HepG2 (cell line): ENCODE data around the gene CRYGA. TPM values are rescaled to one million over a fixed set of nuclear protein-coding genes. Genes with fewer than 3 reads are reported as not detected.

Experiments used
- ATAC-seq: fragments of 200-7000 bp; cut with Tn5 transposase; 3 replicates; pipeline ENCODE4 v1.9.1; 2020; ENCODE audit warnings: mild to moderate bottlenecking, moderate library complexity
- BruUV-seq: library from RNA; stranded (reverse); fragments of 400-500 nt; replicated peaks from 2 replicates; lab custom pipeline; 2021; lab: Mats Ljungman, UMichigan
- CTCF ChIA-PET: fragments of 300-600 bp; formaldehyde crosslinking; extraction: SDS; loops from one replicate; lab custom pipeline; 2021; ENCODE audit warnings: low total read pairs, inconsistent platforms, low intra/inter-chr PET ratio; lab: Yijun Ruan, JAX
- POLR2A ChIA-PET: fragments of 350-600 bp; sonication (Branson Sonifier 250); formaldehyde crosslinking; loops from one replicate; lab custom pipeline; 2020; ENCODE audit warnings: antibody characterized with exemption, inconsistent platforms; lab: Yijun Ruan, JAX
- DNase-seq: peaks from one replicate; pipeline ENCODE4 v3.0.0-alpha.2; 2015; ENCODE audit warnings: low spot score
- FAIRE-seq: peaks from 3 replicates; lab custom pipeline; 2011; peaks lifted over from hg19 to GRCh38; lab: Jason Lieb, UNC
- H2AFZ ChIP-seq: one replicate; pipeline ENCODE4 v1.6.1; 2011; ENCODE audit warnings: low read length, inconsistent platforms
- H3K27ac ChIP-seq: fragments of 300-600 bp; 3 replicates; pipeline ENCODE4 v1.8.0; 2011; ENCODE audit warnings: mixed run types, mild to moderate bottlenecking, mixed read lengths, low read length, inconsistent platforms; ENCODE audit not compliant: insufficient read depth; ENCODE audit errors: extremely low read length
- H3K27me3 ChIP-seq, 2 experiments: fragments of 200-600 bp in 1 of 2; 2 replicates in 1 of 2; 3 replicates in 1 of 2; pipeline versions ENCODE4 v1.6.0 to v1.8.0; 2011; ENCODE audit warnings: low read length in 2 of 2, mild to moderate bottlenecking in 2 of 2, moderate library complexity in 2 of 2, inconsistent platforms in 1 of 2; ENCODE audit not compliant: insufficient read depth in 2 of 2, control insufficient read depth in 1 of 2
- H3K36me3 ChIP-seq, 2 experiments: fragments of 200-600 bp in 1 of 2; replicated peaks in 1 of 2; 2 replicates in 1 of 2; 3 replicates in 1 of 2; pipeline versions ENCODE4 v1.5.1 to v1.8.0; 2011; ENCODE audit warnings: low read length in 2 of 2, inconsistent platforms in 1 of 2; ENCODE audit not compliant: insufficient read depth in 2 of 2, control insufficient read depth in 1 of 2
- H3K4me1 ChIP-seq: 2 replicates; pipeline ENCODE4 v1.5.1; 2012; ENCODE audit warnings: low read length, inconsistent platforms; ENCODE audit not compliant: insufficient read depth
- H3K4me2 ChIP-seq: 2 replicates; pipeline ENCODE4 v1.6.0; 2011; ENCODE audit warnings: low read depth, low read length, inconsistent platforms
- H3K4me3 ChIP-seq, 3 experiments: fragments of 200-600 bp in 1 of 3; sonication (generic), shearing (Covaris generic) in 1 of 3; replicated peaks in 1 of 3; 2 replicates each; pipeline ENCODE4 v1.5.1; 2011 to 2016; ENCODE audit warnings: low read length in 3 of 3, inconsistent platforms in 2 of 3, low read depth in 2 of 3, mild to moderate bottlenecking in 2 of 3, control low read depth in 1 of 3, mixed read lengths in 1 of 3; ENCODE audit not compliant: insufficient read depth in 1 of 3
- H3K79me2 ChIP-seq: one replicate; pipeline ENCODE4 v1.6.1; 2011; ENCODE audit warnings: low read length, inconsistent platforms; ENCODE audit not compliant: insufficient read depth
- H3K9ac ChIP-seq: 2 replicates; pipeline ENCODE4 v1.6.0; 2011; ENCODE audit warnings: mild to moderate bottlenecking, low read depth, low read length, inconsistent platforms; ENCODE audit not compliant: insufficient read depth
- H3K9me3 ChIP-seq: 2 replicates; pipeline ENCODE4 v1.5.1; 2012; ENCODE audit warnings: mild to moderate bottlenecking, low read length
- H4K20me1 ChIP-seq: 2 replicates; pipeline ENCODE4 v1.6.0; 2011; ENCODE audit warnings: inconsistent platforms, mild to moderate bottlenecking, low read length, moderate library complexity; ENCODE audit not compliant: insufficient read depth
- CSRNP2 ChIP-seq: sonication (generic); formaldehyde crosslinking; conservative IDR thresholded peaks from 2 replicates; pipeline ENCODE4 v1.8.0; 2022; ENCODE audit warnings: low read depth, missing genetic modification reagents
- HOXA5 ChIP-seq: sonication (generic); formaldehyde crosslinking; IDR thresholded peaks from 2 replicates; pipeline ENCODE4 v1.4.0; 2020; ENCODE audit warnings: missing genetic modification reagents
- HOXA9 ChIP-seq: sonication (generic); formaldehyde crosslinking; IDR thresholded peaks from 2 replicates; pipeline ENCODE4 v1.8.1; 2022; ENCODE audit warnings: missing genetic modification reagents, mild to moderate bottlenecking, moderate library complexity, borderline replicate concordance
- MED8 ChIP-seq: sonication (generic); formaldehyde crosslinking; IDR thresholded peaks from 2 replicates; pipeline ENCODE4 v1.8.1; 2023; ENCODE audit warnings: mild to moderate bottlenecking, missing genetic modification reagents; ENCODE audit not compliant: insufficient replicate concordance
- SP2 ChIP-seq: sonication (generic); formaldehyde crosslinking; IDR thresholded peaks from 2 replicates; pipeline ENCODE4 v1.5.1; 2020; ENCODE audit warnings: mild to moderate bottlenecking, missing genetic modification reagents
- USF2 ChIP-seq, 2 experiments: sonication (generic) in 1 of 2; formaldehyde crosslinking in 1 of 2; IDR thresholded peaks; 2 replicates each; pipeline versions ENCODE4 v1.5.1 to v1.6.1; 2011 to 2020; ENCODE audit warnings: borderline replicate concordance in 1 of 2, low read depth in 1 of 2, low read length in 1 of 2, mild to moderate bottlenecking in 1 of 2, missing genetic modification reagents in 1 of 2, moderate library complexity in 1 of 2
- ZFY ChIP-seq: sonication (generic); formaldehyde crosslinking; IDR thresholded peaks from 2 replicates; pipeline ENCODE4 v1.4.0; 2020; ENCODE audit warnings: missing genetic modification reagents
- ZMYM4 ChIP-seq: sonication (generic); formaldehyde crosslinking; IDR thresholded peaks from 2 replicates; pipeline ENCODE4 v1.8.1; 2023; ENCODE audit warnings: mild to moderate bottlenecking, missing genetic modification reagents
- ZNF329 ChIP-seq: sonication (generic); formaldehyde crosslinking; IDR thresholded peaks from 2 replicates; pipeline ENCODE4 v1.9.0; 2021; ENCODE audit warnings: low read depth, mild to moderate bottlenecking, missing genetic modification reagents
- ZNF501 ChIP-seq: sonication (generic); formaldehyde crosslinking; IDR thresholded peaks from 2 replicates; pipeline ENCODE4 v1.5.1; 2020; ENCODE audit warnings: mild to moderate bottlenecking, moderate library complexity, missing genetic modification reagents
- WGBS: methylation state at CpG from one replicate; pipeline ENCODE4 v1.1.6; 2017; ENCODE audit warnings: low lambda C conversion rate; 5-methylcytosine and 5-hydroxymethylcytosine counted together
- in situ Hi-C: cut with HindIII; loops from 2 replicates; pipeline ENCODE4 v1.10.0; 2017; ENCODE audit warnings: low pct_unique_long_range_greater_than_20kb; ENCODE audit not compliant: extremely low pct_ligation_motif_present
- intact Hi-C: fragments of 100-400 bp; cut with micrococcal nuclease; formaldehyde crosslinking; loops from one replicate; pipeline ENCODE4 v1.10.0; 2022; ENCODE audit not compliant: unreplicated experiment
- polyA plus RNA-seq, 8 experiments: library from polyadenylated mRNA; depleted of rRNA in 3 of 8; stranded (reverse) in 7 of 8; unstranded in 1 of 8; fragments of >200 nt; fragmentation: Illumina TruSeq in 4 of 8; extraction: Trizol in 4 of 8; gene quantifications; 2 replicates each; pipeline versions ENCODE4 v1.2.1 to v1.2.3, GENCODE V29; 2011 to 2016; ENCODE audit warnings: low read depth in 4 of 8, missing spikeins in 1 of 8, mixed read lengths in 1 of 8; ENCODE audit not compliant: insufficient read depth in 1 of 8
- total RNA-seq, 5 experiments: library from RNA; depleted of rRNA; stranded (reverse); fragments of >200 nt; fragmentation: Illumina TruSeq; extraction: Trizol; gene quantifications; 2 replicates each; pipeline ENCODE4 v1.2.3, GENCODE V29; 2016; ENCODE audit warnings: low read depth in 1 of 5

The CRYGA gene
- total and polyA plus RNA-seq, 2 of the 13 experiments (the other 11 are each of a cell fraction or from before 2014, with no cell fraction given): not detected

- H4K20me1 ChIP-seq: no peaks in the 10 kb centered on the region
- WGBS: 54% methylated on average over 5 of the region's 6 CpGs
- H3K27me3 ChIP-seq: peaks cover 0 to 5% of the 10 kb centered on the region in 2 experiments; a peak in 1 of 5 replicates
- no peak within 1 kb of the TSS for H3K4me2 ChIP-seq
- H3K9ac ChIP-seq: no peak within 1 kb of the TSS
- peaks cover 21% of the 10 kb centered on the region for H3K4me1 ChIP-seq
- no peaks in the 10 kb centered on the region for H3K9me3 ChIP-seq
- CTCF ChIA-PET: no interaction called here
- intact Hi-C loops: no loop called here
- FAIRE-seq: no peak
- no peaks in the 10 kb centered on the region for H3K79me2 ChIP-seq
- TF ChIP-seq USF2 (IDR thresholded peaks at IDR 0.05; ENCODE audit: low read depth, low read length): no peak
- no peak for TF ChIP-seq USF2 (CRISPR knock-in tag; IDR thresholded peaks at IDR 0.05; ENCODE audit: borderline replicate concordance)
- no peak for TF ChIP-seq MED8 (CRISPR knock-in tag)
- no peak for TF ChIP-seq ZFY
- no peak for TF ChIP-seq HOXA5
- no peak for TF ChIP-seq ZNF329 (CRISPR knock-in tag)
- TF ChIP-seq HOXA9 (CRISPR knock-in tag): no peak
- TF ChIP-seq SP2 (CRISPR knock-in tag): no peak
- TF ChIP-seq ZMYM4 (CRISPR knock-in tag): no peak
- TF ChIP-seq CSRNP2 (CRISPR knock-in tag): no peak
- TF ChIP-seq ZNF501 (CRISPR knock-in tag): no peak
- in situ Hi-C loops: no loop called here
- BruUV-seq: no TSS peak
- no peak for ATAC-seq
- POLR2A ChIA-PET: no interaction called here
- H3K36me3 ChIP-seq: no peaks in the 10 kb centered on the region
- H2AFZ ChIP-seq: no peak within 1 kb of the TSS
- no peak within 1 kb of the TSS for H3K27ac ChIP-seq
- H3K4me3 ChIP-seq: no peak within 1 kb of the TSS
- no peak for DNase-seq
These were observed 17.4 kb downstream of the CRYGA start, which contains the start of gene CRYGB for GRCh38 chr2:208146006-208146405. Gene CRYGB (minus strand): TSS chr2:208146158. CDS start chr2:208146120, 38 bp downstream.
